ENCODE results near the gene TBC1D22A.

TBC1D22A gene

DNA sequence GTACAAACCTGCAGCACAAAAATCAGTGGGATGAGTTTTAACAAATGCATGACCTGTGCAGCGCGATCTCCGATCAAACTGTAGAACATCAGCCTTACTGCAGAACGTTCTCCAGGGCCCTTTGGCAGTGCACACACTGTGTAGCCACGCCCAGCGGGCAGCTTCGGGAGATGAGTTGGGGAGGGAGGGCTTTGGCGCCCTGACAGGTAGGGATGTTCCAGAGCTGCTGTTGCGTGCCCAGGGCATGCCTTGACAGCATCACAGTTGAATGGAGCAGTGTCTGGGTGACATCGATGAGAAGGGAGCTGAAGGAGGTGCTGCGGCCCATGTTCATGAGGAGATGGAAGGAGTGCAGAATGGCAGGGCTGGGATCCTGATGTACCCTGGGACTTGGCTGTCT is 80.2 kb downstream of the TBC1D22A start:
- no peak for DNase-seq

DNA sequence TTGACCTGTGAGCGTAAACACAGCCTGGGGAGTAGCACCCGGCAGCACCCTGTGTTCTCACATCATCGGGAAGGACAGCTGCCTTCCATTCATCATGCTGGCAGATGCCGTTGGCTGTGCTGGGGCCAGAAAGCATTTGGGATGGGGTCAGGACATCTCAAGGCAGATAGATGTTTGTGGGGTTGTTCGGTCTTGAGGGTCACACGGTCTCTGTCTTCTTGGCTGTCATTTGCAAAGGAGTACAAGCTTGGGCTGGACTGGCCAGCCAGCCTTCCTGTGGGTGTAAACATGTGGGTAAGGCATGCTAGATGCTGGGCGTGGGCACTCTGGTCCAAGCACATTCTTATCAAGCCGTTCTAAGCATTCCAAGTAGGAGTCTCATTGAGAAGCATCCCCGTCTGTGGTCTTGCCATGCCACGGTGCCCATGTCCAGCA is 81.4 kb downstream of the TBC1D22A start:
- DNase-seq, result no peak

DNA sequence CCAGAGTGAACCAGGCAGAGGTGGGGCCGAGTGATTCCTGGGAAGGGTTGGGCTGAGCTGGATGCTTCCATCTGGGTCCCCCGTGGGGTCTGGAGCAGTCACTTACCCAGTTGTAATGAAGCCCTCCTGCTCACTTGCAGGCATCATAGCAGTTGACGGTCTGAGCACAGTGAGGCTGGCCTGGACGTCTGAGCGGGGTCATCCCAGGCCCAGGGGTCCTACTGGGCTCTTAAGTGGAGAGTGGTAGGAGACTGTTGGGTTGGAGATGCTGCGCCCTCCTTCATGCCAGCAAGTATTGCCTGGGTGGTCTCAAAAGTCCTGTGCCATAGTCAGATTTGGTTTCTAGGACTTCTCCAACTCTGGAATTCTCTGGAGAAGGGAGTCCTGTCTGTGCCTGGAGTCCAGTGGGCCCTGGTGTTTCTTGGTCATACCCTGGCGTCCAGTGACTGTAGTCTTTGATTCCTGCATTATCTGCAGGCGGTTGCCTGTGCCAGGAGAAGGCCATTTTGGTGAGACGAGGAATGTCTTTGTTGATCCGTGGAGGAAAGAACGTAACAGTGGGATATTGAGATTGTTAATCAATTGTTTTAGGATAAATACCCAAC is 82.3 kb downstream of the TBC1D22A start:
- no peak for DNase-seq

DNA sequence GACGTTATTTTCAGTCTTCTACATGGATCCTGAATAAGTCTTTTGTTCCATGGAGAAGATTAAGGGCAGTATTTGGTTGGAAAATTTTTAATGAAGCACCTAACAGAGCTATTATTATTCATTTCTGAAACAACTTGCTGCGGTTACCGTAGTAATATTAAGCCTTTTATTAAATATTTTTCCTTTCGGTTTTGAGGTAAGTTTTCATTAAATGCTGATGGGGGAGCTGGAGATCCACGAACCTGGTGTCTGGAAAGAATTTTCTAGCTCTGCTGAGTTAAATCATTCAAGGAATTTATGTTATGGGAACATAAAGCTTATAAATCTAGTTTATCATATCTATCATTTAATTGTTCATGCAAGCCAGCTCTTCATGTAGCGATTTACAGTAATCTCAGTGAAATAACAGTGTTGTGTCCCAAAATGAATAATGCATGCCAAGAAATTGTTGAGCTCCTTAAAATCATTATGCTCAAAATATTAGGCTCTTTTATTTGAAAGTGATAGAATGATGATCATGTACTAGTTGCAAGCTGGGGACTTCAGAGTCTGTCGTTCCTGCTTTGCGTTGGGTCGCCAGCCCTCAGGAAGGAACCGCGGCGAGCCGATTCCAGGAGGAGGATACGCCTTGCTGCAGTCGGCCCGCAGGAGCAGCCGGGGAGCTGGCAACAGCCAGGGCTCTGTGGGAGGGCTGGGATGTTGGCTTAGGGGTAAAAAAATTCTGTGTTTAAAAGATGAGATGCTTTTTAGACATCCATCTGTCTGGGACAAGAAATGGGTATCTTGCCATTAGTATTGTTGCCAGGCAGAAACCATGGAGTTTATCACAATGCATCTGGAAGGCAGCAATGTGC is 83.1 kb downstream of the TBC1D22A start:
- no peak for DNase-seq

DNA sequence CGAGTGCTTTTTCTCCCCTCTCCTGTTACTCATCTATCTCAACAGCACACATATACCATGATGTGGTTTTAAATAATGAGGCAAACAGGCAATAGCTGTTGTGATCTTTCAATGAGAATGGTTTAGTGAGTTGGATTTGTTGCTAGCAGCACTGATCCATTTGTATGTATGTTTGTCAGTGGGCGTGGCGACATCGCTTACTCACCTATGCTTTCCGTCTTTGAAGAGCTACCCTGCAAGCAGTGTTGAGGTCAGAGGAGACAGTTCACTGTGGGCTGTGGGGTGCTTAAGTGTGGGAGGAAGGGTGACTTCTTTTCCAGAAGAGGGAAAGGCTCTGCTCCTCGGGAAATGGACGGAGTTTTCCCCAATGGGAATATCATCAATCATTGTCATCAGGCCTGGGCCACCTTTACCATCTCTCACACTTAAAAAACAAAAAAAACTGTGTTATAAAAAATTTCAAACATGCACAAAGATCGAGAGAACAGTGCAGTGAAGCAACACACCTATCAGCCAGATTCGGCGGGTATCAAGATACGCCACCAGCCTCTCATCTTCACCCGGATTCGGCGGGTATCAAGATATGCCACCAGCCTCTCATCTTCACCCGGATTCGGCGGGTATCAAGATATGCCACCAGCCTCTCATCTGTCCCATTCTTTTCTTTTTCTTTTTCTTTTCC is 83.8 kb downstream of the TBC1D22A start:
- no peak for DNase-seq

DNA sequence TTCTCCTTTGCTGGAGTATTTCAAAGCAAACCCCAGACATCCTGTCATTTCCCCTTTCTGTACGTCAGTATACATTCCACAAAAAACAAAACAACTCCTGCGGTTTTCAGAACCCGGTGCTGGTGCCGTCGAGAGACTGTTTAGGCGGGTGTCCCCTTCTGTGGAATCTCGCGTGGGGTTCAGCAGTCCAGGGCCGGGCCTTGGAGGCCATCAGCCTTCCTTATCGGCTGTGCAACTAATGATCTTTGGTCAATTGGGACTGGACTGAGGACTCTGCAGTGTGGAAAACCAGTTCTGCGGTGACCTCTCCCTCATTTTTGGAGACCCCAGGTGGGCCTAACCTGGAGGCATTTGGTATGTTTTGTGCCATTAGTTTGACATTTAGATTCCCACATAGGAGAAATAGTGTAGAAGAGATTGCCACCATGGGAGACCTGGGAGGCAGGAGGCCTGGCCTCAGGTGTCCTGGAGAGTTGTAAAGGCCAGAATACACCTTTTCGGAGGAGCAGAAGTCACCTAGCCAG is 84.4 kb downstream of the TBC1D22A start:
- no peak for DNase-seq

DNA sequence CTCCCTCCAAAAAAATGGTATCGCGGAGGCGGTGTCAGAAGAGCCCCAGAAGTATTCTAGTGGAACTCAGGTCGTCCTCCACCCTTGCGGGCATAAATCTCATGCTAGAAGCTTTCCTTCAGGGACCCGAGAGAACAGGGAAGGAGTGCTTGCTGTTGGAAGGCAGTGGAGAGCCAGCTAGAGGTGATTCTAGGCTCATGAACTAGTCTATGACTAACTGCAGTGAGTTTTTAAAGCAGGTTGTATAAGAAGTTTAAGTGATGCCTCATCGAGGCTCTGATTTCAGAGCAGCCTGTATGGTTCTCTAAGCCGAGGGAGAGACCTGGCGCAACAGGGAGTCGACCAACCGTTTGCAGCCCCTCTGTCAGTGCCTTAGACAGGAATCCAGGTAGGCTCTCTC is 85.7 kb downstream of the TBC1D22A start:
- no peak for DNase-seq

DNA sequence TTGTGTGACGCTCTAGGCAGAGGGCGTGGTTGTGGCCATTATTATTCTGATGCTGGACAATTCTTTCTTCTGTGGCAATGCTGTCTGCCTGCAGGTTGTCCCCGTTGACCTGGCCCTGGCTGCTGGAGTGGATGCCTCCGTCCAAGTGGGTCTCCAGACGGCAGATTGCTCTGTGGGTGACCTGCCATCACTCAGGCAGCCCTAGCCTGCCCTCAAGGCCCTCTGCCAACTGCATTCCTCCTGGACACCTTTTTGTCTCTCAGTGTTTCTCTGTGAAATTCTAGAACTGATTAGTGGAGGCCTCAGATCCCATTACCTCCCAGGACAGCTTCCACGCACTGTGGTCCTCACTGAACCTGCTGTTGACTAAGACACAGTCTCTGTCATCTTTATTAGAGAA is 86.7 kb downstream of the TBC1D22A start:
- DNase-seq, result no peak

DNA sequence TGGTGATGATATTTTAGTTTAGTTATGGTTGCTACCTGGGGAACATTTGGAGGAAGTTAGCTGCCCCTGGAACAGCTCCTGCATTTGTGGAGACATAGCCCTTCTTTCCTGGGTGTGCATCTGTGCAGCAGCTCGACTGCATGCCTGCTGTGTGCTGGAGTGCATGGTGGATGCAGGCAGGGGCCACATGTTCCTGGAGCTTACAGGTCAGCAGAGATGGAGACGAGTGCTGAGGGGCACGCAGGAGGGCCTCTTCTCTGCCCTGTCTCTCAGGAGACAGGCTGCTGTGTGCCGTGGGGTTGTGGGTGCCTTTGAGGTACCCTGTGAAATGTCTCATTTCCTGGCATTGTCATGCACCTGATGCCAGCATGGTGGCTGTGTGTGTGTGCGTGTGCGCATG is 87.5 kb downstream of the TBC1D22A start:
- DNase-seq, result no peak

DNA sequence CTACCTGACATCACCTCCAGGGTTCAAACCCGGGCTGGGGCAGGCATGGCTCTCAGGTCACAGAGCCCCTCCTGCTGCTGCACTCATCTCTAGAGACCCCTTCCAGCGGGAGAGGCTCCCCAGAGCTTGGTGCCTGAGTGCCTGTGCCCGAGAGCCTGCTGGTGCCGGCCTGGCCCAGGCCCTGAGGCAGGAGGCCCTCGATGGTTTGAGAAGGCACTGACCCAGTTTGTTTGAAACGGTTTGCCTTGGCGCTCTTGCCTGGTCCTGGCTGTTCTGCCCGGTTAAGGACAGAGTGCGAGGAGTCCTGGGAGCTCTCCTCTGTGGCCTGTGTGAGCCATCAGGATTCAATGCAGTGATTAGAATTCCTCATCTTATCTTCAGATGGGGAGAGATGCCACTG is 88.9 kb downstream of the TBC1D22A start:
- DNase-seq, result no peak

DNA sequence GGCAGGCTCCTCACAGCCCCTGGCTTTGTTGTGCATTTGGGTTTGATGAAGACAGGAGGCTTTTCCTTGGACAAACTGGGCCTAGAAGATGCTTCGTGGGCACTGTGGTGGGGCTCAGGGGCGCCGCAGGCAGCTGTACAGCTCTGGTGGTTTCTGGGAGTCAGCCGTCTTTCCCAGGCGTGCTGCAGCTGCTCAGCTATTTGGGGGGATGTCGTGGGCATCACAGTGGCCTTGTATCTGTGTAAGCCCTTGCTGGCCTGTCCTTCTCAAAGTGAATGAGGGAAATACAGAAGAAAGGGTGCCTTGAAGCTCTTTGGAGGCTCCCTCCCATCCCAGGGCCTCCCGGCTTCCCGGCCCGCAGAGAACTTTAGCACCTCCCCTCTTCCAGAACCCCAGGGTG is 89.5 kb downstream of the TBC1D22A start:
- no peak for DNase-seq

DNA sequence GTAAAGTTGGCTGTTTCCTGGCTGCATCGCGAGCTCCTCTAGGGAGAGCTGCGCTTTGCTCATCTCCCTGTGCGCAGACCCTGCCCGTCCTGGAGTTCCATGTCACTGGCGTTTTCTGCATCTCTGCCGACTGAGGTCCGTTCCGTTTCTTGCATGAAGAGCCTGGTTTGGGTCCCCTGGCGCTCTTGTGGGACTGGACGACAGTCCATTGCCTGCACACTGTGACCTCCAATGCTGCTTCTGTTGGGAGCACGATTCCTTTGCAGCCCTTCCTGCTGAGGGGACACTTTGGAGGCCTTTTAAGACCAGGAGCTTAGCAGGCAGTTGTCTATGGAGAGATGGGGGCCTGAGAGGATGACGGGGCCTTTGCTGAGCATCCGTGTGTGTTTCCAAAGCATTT is 90.3 kb downstream of the TBC1D22A start:
- DNase-seq, result no peak

DNA sequence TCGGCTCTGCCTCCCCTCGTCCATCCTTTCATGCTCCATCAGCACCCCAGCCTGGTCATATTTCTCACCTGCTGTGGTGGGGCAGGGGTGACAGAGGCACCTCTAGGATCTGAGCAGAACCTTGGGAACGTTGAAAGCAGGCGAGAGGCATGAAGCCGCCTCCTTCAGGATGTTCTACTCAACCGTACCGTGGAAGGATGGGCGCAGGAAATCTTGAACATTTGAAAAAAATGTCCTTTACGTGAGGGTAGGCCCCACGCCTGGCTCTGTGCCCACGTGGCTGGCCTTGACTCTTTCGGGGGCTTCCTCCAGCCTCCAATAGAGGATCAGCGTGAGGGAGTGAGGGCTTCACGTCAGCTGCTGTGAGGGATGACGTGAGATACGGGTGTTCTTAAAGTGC is 90.7 kb downstream of the TBC1D22A start:
- no peak for DNase-seq

DNA sequence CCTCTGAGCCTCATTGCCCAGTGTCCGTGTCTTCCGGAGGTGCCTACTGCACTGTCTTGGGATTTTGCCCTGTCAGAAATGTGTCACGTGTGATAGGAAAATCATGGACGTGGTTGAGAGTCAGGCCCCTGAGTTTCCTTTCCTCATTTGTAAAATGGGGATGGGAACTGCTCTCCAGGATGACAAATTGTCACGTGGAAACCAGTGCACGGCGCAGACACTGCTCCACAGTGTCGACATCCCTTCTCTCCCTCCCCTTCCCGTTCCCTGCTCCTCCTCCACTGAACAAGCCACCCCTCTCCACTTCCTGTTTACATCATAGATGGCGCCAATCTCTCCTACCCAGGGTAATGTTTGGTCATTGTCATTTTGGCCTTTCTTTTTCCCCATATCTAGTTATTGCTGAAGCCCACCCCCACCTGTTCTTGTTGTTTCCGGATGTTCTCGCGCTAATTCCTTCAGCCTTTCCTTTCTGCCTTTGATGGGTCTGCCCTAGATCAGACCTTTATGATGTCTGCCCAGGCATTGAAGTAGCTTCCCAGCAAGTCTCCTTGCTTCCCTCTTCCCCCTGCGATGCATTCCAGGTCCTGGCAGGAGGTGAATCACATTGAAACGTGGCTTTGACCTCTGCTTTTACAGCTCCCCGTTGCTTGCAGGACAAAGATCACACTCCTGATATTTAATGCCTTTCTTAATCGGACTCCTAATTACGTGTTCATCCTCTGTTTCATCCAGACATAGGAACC is 91.8 kb downstream of the TBC1D22A start:
- DNase-seq, result no peak

DNA sequence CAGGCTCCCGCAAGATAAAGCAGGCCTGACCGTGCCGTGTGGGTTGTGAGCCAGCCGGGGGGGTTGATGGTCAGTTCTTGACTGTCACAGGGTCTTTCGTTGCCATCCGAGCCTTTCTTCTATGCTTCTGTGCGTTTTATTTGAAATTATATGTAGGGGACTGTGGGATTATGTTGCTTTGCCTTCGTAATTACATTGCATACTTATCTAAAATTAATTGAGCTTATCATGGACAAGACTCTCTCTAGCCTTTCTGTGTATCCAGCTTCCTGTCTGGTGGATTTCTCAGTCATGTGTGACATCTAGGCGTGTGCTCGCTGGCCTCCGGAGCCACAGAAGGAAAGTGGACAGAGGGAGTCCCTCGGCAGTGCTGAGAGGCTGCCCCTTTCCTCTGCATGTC is 93.2 kb downstream of the TBC1D22A start:
- DNase-seq, result no peak

DNA sequence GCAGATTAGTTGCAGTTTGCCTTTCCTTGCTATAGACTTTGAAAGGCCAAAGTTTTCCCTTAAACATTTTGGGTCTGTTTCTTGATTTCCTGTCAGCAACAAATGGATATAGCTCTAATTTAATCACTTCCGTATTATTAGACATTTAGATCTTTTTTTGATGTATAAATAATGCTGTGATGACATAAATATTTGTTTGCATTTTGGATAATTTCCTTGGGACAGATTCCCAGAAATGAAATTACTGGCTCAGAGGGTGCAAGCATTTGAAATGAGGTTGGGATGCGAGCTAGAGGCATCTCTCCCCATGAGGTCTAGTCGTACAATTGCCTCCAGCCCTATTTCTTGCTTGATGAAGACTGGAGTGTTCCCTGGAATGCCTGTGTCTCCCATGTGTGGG is 94.2 kb downstream of the TBC1D22A start:
- no peak for DNase-seq

DNA sequence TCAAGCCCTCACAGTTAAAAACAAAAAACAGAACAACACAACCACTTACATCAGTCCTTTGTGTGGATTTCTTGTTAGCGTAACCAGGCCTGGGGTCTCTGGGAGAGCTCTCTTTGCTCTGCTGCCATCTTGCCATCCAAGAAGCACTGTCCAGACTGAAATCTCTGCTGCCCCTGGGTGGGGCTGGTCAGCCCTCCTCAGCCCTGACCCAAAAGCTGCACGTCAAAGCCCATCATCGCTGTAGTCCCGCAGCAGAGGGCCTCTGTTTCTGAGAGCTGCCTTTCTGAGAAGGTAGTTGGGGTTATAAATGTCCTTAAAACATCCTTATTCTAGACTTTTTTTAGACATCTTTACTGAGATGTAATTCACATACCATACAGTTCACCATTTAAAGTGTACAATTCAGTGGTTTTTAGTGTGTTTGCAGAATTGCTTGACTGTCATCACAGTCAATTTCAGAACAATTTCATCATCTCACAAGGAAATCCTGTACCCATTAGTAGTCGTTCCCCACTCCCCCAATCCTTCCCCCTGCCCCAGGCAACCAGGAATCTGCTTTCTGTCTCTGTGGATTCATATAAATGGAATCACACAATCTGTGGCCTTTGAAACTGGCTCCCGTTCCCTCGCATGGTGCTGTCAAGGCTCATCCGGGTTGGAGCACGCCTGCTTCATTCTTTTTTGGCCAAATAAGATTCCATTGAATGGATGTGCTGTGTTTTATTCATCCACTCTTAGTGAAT is 94.9 kb downstream of the TBC1D22A start:
- no peak for DNase-seq

DNA sequence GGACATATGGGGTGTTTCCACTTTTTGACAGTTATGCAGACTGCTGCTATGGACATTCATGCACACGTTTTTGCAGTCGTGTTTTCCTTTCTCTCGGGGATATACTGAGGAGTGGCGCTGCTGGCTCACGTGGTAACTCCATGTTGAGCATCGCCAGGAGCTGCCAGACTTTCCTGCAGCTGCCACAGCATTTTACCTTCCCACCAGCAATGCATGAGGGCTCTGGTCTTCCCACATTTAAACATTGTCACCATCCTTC is 95.4 kb downstream of the TBC1D22A start:
- no peak for DNase-seq

DNA sequence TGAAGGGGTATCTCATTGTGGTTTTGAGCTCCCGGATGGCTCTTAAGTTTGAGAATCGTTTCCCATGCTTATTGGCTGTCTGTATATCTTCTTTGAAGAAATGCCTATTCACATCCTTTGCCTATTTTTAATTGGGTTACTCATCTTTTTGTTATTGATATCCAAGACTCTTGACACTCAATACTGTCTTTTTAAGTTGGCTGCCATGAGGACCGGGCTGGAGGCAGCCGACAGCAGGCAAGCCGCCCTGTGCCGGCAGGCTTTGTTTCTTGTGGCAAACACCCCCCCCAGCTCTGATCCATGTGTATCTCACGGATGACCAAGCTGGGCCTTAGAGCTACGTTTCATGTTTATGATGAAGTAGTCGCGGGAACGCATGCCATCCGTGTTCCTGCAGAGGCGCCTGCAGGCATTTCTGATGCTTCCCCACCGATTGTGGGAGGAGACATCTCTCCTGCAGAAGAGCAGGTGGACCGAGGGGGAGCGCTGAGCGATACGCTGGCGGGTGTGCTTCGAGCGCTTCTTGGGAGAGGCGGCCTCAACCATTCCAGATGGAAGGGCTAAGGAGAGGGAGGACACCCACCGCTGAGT is 95.8 kb downstream of the TBC1D22A start:
- DNase-seq, result no peak

DNA sequence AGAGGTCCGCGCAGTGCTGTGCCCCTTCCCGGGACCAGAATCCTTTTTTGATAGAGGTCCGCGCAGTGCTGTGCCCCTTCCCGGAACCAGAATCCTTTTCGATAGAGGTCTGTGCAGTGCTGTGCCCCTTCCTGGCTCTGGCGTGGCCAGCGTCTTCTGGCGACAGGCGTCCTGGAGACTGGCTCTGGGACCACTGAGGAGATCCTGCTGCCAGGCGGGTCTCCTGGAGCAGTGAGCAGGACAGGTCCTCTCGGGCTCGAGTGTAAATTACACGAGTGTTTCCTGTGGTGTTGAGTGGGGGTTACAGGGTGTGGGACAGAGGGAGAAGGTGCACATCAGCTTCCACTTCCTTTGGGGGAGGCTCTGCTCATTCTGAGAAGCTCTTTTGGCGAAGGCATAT is 98.1 kb downstream of the TBC1D22A start:
- DNase-seq, result no peak

DNA sequence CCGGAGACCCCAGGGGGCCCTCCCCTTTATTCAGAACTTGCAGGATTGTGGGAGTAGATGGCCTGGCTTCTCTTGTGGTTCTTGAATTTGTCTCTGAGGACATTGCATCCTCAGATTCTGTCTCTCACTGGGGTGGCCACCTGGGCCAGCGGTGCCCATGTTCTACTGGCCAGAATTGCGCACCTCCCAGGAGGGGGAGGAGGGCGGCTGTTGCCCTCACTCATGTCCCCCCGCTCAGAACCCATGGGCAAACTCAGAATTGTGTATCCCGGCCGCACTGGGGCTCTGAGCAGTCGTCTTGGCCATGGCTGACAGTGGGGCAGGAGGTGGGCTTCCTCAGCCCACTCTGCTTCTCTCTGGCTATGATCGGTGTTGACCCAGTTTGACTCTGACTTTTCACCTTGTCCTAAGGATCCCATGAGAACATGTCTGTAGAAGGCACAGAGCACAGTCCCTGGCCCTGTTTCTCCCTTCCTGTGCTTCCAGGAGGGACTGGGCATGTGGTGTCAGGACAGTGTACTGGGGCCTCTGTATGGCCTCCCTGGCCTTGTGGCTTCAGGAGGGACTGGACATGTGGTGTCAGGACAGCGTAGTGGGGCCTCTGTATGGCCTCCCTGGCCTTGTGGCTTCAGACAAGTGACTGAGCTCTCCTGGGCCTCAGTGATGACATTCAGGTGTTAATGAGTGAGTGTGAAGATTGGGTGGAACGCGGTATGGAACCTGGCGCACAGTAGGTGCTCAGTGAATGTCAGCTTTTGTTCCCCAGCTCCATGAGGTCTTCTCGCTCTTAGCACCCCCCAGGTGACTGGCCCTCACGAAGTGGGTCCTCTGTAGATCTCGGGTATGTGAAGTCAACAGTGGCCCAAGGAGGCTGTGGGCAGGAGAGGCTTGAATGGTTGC is 99.3 kb downstream of the TBC1D22A start:
- DNase-seq, result no peak

Data from activated CD4-positive, alpha-beta T cell treated with anti-CD3 and anti-CD28 coated beads, Interleukin-2, amount 50 U/mL, for 1 hour (primary cell).